Stimulated activated CD8-positive, alpha-beta memory T cell treated with anti-CD3 and anti-CD28 coated beads, Interleukin-7, amount 100 ng/mL, for 24 hours (primary cell): Measurements from ENCODE around the gene UBXN11.

Source experiments
- DNase-seq: peaks from one replicate; pipeline ENCODE4 v3.0.0-alpha.2; 2020; ENCODE audit warnings: low read depth

The UBXN11 gene

DNA sequence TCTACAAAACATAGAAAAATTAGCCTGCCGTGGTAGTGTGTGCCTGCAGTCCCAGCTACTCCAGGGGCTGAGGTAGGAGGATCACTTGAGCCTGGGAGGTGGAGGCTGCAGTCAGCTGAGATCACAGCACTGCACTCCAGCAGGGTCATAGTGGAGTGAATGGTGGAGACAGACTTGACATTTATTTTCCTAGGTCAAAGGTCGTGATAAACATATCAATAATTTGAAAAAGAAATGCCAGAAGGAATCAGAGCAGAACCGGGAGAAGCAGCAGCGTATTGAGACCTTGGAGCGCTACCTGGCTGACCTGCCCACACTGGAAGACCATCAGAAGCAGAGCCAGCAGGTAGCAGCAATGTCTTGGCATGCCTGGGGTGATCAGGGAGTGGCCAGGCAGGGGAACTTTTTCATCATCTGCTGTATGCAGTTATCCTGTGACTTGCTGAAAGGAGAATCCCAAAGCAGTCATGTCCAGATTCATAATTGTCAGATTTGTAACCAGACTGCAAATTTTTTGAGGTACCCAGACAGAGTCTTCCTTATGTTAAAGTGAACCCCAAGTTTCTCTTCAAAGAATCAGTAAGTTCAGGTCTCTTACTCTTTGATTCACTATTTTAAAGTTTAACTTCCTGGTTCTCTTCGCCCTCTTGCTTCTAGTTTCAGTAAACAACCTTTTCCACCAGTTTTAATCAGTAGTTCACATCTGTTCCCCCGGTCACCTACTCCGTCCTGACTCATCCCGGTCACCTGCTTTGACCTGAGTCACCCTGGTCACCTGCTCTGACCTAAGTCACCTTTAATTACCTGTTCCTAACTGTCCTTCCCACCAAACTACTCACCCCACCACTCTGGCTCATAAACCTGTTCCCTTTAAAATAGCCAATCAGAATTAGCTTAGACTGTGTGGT lies 37.9 kb downstream of the UBXN11 start:
- DNase-seq, result no peak

DNA sequence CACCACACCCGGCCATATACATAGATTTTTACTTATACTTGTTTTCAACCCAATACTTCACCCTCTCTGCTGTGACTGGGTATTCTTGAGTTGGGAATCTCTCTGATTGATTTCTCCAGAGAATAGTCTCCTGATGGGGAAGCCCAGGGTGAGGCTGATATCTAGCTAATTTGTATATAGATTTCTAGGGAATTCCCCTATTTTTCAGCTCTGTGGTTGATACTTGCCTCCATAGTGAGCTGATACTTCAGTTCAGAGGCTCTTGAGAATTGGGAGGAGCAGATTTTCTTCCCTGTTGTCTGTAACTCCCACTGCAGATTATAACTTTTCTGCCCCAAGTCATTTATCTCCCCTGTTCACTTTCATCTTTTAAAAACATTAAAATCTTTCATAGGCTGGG lies 41.0 kb downstream of the UBXN11 start:
- no peak for DNase-seq

DNA sequence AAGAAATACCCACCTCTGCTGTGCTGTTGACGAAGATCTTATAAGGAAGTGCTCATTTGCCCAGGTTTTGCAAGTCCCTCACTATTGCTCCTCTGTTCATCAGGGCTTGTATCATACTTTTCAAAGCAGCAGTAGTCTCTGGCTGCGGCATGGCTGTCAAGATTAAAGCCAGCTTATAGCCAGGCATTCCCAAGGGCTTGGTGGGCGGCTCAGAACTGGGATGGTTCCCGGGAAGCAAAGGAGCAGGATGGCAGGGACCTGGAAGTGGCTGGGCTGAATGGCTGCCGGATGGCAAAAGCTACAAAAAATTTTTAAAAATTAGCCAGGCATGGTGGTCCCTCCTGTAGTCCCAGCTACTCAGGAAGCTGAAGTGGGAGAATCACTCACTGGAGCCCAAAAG lies 43.2 kb downstream of the UBXN11 start:
- DNase-seq, result no peak

DNA sequence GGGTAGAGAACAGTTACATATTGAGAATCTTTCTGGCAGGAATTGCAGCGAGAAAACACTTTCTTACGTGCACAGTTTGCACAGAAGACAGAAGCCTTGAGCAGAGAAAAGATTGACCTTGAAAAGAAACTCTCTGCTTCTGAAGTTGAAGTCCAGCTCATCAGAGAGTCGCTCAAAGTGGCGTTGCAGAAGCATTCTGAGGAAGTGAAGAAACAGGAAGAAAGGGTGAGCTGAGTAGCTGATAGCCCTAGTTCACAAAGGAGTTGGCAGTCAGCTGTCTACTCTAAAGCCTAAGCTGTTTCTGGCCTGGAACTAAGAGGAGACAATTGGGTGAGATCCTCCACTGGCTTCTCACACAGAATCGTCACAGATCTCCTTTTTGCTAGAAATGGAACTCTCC lies 46.9 kb downstream of the UBXN11 start:
- no peak for DNase-seq

DNA sequence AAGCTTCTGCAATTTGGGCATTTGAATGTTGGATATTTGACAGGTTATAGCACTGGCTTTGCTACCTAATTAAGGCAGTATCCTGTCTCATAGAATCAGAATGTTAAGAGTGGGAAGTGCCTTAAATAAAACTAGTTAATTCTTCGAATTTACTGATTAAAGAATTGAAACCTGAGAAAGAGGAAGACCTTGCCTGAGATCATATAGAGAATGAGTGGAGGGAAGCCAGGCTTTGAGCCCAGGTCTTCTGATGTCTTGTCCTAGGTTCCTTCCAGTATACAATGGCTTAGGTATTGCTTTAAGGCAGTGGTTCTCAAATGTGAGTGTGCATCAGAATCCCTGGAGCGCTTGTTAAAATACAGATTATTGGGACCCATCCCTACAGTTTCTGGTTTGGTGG lies 47.4 kb downstream of the UBXN11 start:
- no peak for DNase-seq

DNA sequence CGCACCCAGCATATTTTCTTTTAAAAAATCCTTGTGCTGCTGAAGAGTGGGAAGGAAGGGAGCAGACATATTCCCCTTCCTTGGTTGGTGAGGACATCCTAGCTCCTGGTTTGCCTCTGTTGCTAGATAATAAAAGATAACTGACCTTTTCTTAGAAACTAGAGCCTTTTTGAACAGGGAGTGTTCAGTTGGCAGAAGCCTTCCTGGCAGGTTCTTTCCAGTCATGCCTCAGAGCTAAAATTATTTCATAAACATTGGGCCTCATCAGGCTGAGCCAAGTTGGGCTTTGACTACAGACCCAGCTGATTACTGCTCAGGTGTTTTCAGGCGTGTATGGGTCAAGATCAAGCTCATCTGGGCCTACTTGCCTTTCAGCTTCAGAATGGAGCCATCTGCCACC lies 49.2 kb downstream of the UBXN11 start:
- DNase-seq, result no peak

DNA sequence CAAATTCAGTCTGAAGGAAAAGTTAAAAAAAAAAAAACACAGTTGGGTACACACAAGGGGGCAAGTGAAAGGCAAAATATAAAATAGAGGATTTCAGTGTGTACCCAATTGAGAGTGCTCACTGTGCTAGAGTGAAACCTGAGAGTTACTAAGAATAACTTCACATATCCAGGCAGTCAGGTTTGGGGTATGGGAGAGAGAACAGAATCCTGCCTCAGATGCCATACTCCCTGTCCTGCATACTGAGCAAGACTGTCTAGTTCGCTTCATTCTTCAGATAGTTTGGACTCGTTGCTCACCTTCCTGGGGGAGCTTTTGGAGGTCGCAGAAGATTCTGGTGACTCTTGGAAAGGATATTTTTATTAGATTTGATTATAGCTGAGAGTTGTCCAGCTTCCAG lies 52.0 kb downstream of the UBXN11 start:
- DNase-seq, result no peak

DNA sequence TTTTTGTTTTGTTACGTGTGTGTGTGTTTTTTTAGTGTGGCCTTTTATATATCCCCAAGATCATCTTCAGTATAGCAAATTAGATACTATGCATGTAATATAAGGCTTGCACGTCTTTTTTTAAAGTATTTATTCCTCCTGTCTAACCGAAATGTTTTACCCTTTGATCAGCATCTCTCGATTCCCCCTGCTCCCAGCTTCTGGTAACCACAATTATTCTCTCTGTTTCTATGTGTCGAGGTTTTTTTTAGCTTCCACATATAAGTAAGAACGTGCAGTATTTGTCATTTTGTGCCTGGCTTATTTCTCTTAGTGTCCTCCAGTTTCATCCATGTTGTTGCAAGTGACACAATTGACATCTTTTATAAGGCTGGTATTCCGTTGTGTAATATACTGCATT lies 53.7 kb downstream of the UBXN11 start:
- DNase-seq, result no peak

DNA sequence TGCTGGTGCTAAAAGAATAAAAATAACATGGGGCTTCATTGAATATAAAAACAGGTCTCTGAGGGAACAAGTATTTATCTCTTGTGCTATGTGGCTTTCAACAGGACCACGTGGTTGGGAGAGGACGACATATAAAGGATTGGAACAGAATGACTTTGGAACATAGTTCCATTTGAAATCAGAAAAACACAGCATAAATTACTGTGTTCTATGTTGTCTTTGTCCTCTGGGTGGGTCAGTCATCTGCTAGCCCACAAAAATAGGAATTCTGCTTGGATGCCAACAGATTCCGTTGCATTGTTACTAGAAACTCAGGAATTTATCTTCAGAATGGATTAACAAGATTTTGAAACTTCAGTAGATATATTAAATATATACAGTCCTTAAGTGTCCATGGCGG lies 66.5 kb downstream of the UBXN11 start:
- no peak for DNase-seq

DNA sequence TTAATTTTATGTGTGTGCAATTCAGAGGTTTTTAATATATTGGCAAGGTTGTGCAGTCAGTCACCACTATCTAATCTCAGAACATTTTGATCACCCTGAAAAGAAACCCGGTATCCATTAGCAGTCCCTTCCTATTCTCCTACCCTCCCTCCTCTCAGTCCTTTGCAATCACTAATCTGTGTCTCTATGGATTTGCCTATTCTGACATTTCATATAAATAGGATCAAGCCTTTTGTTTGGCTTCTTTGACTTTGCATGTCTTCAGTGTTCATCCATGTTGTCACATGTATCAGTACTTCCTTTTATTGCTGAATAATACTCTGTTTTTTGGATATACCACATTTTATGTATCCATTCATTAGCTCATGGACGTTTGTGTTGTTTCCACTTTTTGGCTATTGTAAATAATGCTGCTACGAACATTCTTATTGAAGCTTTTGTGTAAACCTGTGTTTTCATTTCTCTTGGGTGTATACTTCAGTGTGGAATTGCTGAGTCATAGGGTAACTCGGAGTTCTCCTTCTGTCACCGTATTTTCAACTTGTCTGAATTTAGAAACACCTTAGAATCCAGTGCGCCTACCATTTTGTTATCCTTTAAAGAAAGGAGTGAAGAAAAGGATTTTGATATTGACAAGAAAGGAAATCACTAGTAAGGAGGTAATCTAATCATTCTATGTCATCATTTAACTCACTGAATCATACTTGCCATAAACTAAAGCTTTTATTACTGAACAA lies 69.0 kb downstream of the UBXN11 start:
- DNase-seq, result no peak

DNA sequence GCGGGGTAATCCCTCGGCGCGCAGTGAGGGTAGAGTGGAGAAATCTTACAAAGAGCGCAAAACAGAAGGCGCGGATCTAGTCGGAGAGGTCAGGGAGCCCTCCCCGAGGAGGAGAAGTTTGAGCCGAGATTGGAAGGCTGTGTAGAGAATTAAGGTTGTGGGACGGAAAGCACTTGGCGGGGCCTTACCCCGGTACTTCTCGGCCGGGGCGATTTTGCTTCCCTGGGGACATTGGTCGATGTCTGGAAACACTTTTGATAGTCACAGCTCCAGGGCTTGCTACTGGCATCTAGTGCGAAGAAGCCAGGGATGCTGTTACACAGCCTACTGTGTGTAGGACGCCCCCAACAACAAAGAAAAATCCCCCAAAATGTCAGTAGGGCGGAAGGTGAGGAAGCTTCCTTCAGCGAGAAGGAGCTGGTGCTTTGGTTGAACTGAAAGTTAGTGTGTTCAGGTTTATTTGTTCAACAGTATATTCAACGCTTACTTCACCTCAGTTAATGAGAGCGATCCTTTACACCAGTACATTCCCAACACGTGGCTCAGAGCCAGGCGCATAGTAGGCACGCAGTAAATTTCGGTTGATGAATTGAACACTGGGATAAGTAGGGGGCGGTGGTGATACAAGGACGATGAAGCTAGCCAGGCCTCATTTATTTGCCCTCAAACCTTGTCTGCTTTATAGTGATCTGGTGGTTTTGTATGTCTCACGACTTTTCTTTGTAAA lies 71.6 kb downstream of the UBXN11 start:
- DNase-seq, result peak; percentile 9

DNA sequence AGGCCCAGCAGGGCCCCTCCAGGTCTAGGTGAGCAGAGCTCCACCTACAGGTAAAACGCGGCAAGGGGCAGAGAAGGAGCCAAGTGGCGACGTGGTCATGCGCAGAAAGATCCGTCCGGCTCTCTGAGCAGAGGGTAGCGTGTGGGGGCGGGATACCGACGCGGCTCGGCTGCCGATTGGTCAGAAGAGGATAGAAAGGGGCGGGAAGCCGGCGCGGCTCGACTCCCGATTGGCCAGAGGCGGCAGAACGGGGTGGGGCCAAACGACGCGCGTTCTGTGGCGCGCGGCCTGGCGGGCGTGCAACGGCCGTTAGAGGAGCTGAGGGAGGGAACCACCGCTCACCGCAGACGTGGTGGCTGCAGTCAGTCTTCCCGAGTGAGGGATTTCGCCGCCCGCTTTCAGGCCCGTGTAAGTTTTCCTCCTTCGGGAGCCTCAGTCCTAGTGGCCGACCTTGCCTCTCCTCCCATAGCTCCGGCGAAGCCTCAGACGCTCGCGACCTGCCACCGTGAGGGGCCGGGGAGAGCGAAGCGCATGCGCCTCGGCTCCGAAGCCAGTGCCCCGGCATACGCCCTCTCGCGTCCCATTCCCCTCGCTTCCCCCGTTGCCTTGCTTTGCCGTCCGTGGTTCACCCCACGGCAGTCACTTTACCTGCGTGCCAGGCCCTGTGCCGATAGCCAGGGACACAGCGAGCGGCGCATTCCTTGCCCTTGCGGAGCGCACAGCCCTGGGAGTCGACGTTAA lies 72.4 kb downstream of the UBXN11 start, which contains the start of gene CEP85:
CEP85 (plus strand) TSS at position 298 of the 741 bp plus-strand sequence. CDS start 5,584 bp downstream, outside the sequence.
- peak; percentile 94 for DNase-seq
